ENCODE measurements around the gene ENTPD5.

ENTPD5 gene

GRCh38 chr14:74048281-74048680 lies 29.2 kb upstream of the ENTPD5 start:
- DNase-seq (ENCODE audit: low read depth), result no peak
- no peak overlapping the region for H3K4me3 ChIP-seq (ENCODE audit: control insufficient read depth, low read depth, low read length)

GRCh38 chr14:74045522-74045921 lies 26.4 kb upstream of the ENTPD5 start:
- no peak for TF ChIP-seq CTCF (IDR thresholded peaks at IDR 0.05; ENCODE audit: control insufficient read depth, insufficient read depth, low read depth, low read length, missing control alignments)
- DNase-seq (ENCODE audit: low read depth), result no peak
- H3K4me3 ChIP-seq (ENCODE audit: control insufficient read depth, low read depth, low read length), result no peak overlapping the region

More at GRCh38 chr14:74048281-74048680, 29.2 kb upstream of the ENTPD5 start:
- no peak for TF ChIP-seq CTCF (IDR thresholded peaks at IDR 0.05; ENCODE audit: control insufficient read depth, insufficient read depth, low read depth, low read length, missing control alignments)

GRCh38 chr14:74042296-74042695 lies 23.2 kb upstream of the ENTPD5 start:
- DNase-seq (ENCODE audit: low read depth), result no peak
- no peak overlapping the region for H3K4me3 ChIP-seq (ENCODE audit: control insufficient read depth, low read depth, low read length)
- no peak for TF ChIP-seq CTCF (IDR thresholded peaks at IDR 0.05; ENCODE audit: control insufficient read depth, insufficient read depth, low read depth, low read length, missing control alignments)

GRCh38 chr14:74038020-74038859 lies 19.2 kb upstream of the ENTPD5 start:
- DNase-seq (ENCODE audit: low read depth), result no peak
- peak; percentile 50 for TF ChIP-seq CTCF (IDR thresholded peaks at IDR 0.05; ENCODE audit: control insufficient read depth, insufficient read depth, low read depth, low read length, missing control alignments)
- H3K4me3 ChIP-seq (ENCODE audit: control insufficient read depth, low read depth, low read length), result no peak overlapping the region

GRCh38 chr14:74035556-74035955 lies 16.5 kb upstream of the ENTPD5 start:
- no peak for DNase-seq (ENCODE audit: low read depth)
- TF ChIP-seq CTCF (IDR thresholded peaks at IDR 0.05; ENCODE audit: control insufficient read depth, insufficient read depth, low read depth, low read length, missing control alignments), result no peak
- H3K4me3 ChIP-seq (ENCODE audit: control insufficient read depth, low read depth, low read length), result no peak overlapping the region

- no peak for TF ChIP-seq CTCF (IDR thresholded peaks at IDR 0.05; ENCODE audit: control insufficient read depth, insufficient read depth, low read depth, low read length, missing control alignments)
- DNase-seq (ENCODE audit: low read depth), result no peak
- H3K4me3 ChIP-seq (ENCODE audit: control insufficient read depth, low read depth, low read length), result no peak overlapping the region
Measured at GRCh38 chr14:74034572-74034971, 15.5 kb upstream of the ENTPD5 start.

Data from AG09309 (cell line).